Superior temporal gyrus (tissue), 1 donor: ENCODE data around the gene RPL26.
A peak's percentile ranks its signal among the peaks of the same experiment; 100 is the strongest.

ENCODE experiments used
- DNase-seq: peaks from one replicate; pipeline ENCODE4 v3.0.0-alpha.2; 2016; ENCODE audit errors: extremely low spot score

RPL26 gene

DNA sequence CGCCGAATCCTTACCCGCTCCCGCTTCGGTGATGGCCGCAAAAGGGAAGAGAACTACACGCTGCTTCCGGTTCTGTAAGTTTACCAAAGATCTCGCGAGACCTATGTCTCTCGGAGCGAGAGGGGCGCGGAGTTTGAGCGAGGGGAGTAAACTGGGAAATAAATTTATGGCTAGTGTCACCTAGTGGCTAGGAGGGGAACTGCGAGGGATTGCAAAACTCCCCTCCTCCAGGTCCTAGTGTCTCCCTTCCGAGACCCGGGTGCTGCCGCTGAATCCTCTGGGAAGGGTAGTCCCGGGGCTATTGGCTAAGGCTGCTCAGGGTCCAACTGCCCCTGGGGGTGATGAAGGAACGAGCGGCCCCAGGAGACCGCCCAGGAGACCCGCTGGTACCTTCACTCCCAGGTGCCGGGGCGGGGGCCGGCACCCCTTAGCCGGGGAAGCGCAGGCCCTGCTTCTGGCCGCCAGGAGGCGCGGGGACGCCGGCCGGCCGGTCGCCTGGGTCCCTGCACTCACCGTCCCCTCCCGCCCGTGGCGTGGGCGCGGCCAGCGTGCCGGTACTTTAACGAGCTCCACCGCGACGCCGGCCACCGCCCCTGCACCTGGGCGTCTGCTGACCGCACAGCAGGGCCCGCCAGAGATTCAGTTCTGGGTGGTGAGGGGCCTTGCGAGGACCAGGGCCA lies at the start of gene RPL26:
TSS of gene RPL26 (minus strand) at position 51 of the 680 bp plus-strand sequence. CDS start 883 bp downstream, outside the sequence.
- peak; percentile 100 for DNase-seq

DNA sequence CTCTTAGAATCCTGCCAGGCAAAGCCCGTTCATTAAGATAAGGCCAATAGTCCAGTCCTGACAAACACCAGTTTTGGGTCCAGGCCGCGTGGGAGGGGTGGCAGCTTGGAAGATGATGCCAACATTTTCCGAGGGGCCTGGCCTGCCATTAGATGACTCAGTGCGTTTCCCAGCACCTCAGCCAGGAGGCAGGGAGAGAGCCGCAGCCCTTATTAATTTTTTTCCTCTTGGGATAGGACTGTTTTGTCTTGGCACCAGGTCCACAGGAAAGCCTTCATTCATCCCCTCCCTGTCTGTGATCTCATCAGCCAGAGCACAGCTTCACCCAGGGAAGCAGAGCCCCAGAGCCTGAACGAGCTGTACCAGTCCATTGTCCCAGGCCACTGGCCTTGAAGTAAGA lies 48.0 kb upstream of the RPL26 start:
- no peak for DNase-seq

GRCh38 chr17:8426802-8427201 lies 43.8 kb upstream of the RPL26 start:
- DNase-seq: no peak

GRCh38 chr17:8426094-8426720 lies 43.2 kb upstream of the RPL26 start:
- DNase-seq: no peak

GRCh38 chr17:8421571-8421970 lies 38.6 kb upstream of the RPL26 start:
- DNase-seq: no peak

GRCh38 chr17:8420041-8420934 lies 37.3 kb upstream of the RPL26 start:
- peak; percentile 16 for DNase-seq

DNA sequence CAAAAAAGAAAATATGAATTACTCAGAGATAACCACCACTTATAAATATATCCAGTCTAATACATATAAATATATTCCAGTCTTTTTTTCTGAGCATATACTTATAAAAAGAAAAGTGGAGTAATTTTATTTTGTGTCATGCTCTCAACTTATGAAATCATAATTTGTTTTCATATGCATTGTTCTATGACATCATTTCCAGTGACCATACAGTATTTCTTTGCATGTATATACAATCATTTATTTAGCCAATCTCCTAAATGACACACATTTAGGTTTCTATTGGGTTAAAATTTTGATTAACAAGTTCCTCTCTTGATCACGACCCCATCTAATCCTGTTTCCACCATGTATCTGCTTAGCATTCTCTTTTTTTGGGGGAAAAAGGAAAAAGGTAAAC lies 36.3 kb upstream of the RPL26 start:
- DNase-seq: no peak

GRCh38 chr17:8418471-8418870 lies 35.5 kb upstream of the RPL26 start:
- no peak for DNase-seq

DNA sequence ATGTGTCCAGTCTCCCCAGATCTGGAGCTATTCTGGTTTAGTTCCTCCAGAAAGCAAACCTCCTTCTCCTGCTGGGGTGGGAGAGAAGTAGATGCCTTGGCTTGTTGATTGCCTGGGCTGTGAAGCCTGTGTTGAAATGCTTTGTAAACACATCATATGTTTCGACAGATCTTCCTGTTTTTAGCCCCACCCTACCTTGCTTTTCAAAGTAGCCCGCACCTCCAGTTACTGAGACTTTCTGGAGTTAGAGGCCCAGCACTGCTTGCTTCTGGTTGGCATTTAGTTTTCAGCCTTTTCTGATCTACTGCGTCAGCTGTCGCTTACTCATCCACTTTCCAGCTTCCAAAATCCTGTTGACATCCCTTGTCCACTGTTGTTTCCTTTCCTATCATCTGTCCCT lies 34.8 kb upstream of the RPL26 start:
- DNase-seq: no peak

- DNase-seq: no peak
Measured at GRCh38 chr17:8413938-8414337, 30.9 kb upstream of the RPL26 start.

- no peak for DNase-seq
Measured at GRCh38 chr17:8413328-8413727, 30.3 kb upstream of the RPL26 start.

DNA sequence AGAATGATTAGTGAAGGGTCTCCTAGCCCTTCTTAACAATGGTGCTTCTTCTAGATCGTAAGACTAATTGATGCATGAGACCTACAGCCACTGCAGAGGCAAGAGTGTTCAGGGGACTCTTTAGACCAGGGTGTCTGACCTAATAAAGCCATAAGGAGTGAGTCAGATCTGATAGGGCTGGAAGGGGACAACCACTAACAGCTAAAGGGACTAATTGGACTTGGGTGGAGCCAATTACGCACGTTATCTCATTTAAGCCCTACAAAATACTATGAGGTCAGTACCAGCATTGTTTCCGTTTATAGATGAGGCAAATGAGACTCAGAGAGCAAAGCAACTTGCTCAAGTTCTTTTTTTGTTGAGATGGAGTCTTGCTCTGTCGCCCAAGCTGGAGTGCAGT lies 29.1 kb upstream of the RPL26 start:
- no peak for DNase-seq

GRCh38 chr17:8410883-8411238 lies 27.9 kb upstream of the RPL26 start:
- no peak for DNase-seq

- DNase-seq: peak; percentile 96
Measured at GRCh38 chr17:8409966-8410882, 27.2 kb upstream of the RPL26 start.

DNA sequence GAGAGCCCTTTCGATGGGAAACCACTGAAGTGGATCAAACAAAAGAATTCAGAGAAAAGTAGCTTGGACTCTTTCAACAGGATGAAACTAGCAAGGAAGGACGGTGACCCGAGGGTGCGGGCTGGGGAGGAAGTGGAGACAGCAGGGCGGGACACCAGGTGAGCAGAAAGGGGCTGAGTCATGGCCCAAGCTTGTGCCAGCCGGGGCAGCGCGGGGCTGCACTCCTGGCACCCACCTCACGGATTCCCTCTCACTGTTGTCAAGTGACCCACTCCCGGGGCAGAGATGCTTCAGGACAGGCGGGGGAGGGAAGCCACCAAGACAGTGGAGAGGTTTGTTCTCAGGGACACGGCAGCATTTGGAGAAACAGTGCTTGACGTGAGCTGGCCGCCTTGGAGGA lies 25.4 kb upstream of the RPL26 start:
- DNase-seq: no peak

DNA sequence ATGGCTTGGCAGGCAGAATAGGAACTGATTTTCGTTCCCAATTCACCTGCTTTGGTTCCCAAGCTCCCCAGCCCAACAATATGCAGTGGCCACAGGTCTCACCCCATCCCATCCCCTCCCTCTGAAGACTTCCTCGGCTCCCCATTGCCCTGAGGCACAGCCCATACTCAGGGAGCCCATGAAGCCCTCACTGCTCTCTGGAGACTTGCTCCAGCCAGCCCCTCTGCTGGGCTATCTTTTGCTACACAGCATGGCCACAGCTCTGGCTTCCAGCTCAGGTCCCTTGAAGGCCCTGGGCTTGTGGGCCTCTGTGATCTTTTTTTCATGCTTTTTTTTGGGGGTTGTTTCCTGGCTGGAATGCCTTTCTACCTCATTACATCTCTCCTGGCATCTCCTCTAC lies 23.2 kb upstream of the RPL26 start:
- DNase-seq: no peak

- DNase-seq: no peak
Measured at GRCh38 chr17:8405499-8406016, 22.6 kb upstream of the RPL26 start.

GRCh38 chr17:8402921-8403536 lies 20.0 kb upstream of the RPL26 start:
- no peak for DNase-seq

DNA sequence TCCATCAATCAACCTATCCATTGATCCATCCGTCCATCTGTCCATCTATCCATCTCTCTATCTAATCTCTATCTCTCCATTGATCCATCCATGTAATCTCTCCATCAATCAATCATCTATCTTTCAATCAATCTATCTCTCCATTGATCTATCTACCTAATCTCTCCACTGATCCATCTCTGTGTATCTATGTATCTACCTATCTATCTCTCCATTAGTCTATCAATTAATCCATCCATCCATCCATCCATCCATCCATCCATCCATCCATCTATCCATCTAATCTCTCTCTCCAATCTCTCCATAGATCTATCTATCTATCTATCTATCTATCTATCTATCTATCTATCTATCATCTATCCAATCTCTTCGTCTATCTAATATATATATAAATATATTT lies 18.1 kb upstream of the RPL26 start:
- no peak for DNase-seq

DNA sequence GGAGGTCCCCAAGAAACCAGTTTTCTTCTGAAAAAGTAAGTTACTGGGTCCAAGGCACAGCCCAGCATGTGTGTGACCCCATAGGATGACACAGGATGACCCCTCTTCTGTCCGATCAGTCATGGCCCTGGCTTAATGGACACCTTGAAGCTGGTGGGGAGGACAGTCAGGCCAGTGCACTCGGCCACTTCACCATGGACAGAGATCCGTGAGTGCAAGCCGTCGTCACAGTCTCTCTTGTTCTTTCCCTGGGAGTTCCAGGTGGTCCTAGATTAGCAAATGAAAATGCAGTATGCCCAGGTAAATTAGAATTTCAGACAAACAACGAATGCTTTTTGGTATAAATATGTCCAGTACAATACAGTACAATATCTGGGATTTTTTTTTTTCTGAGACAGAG lies 16.0 kb upstream of the RPL26 start:
- no peak for DNase-seq

DNA sequence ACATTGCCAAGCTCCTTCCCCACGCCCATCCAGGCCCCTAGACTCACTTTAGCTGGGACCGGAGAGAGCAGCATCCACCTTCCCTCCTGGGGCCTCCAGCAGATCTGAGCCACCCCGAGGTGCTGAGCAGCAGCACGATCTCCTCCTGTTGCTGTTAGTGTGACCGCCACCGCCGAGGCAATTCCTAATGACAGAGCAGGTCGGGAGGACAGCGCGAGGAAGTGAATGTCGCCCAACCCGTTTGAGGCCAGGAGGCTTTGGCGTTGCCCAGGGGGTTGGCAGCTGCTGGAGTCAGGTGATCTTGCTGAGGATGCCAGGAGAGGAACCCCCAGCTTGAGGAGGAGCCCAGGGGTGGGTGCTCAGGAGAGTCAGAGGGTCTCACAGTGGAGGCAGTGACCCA lies 14.6 kb upstream of the RPL26 start, which contains the start of gene RNF222:
TSS of gene RNF222 (minus strand) at position 192 of the 400 bp plus-strand sequence. CDS start 4,366 bp downstream, outside the sequence.
- DNase-seq: no peak
